Lower leg skin (tissue), 4 donors: ENCODE data around the gene TAS1R1. TPM values are rescaled to one million over a fixed set of nuclear protein-coding genes. Genes with fewer than 3 reads are reported as not detected.
A peak's percentile ranks its signal among the peaks of the same experiment; 100 is the strongest.

Experiments used
- DNase-seq, 2 donors: peaks; one replicate each; pipeline ENCODE4 v3.0.0-alpha.2; 2019; ENCODE audit warnings: low spot score in 2 of 2
- H3K4me3 ChIP-seq: fragments of 200-600 bp; sonication (generic); 2 replicates; pipeline ENCODE4 v1.5.1; 2017; ENCODE audit warnings: mild to moderate bottlenecking, low read depth; ENCODE audit not compliant: poor library complexity, severe bottlenecking
- POLR2A ChIP-seq, 2 donors: fragments of 450-650 bp; IDR thresholded peaks; one replicate each; pipeline ENCODE4 v1.6.1; 2016 to 2017; ENCODE audit warnings: antibody characterized with exemption in 2 of 2, mild to moderate bottlenecking in 1 of 2, moderate library complexity in 1 of 2
- WGBS, 2 donors: methylation state at CpG; one replicate each; pipeline ENCODE4 v1.1.5; 2018; 5-methylcytosine and 5-hydroxymethylcytosine counted together
- intact Hi-C: fragments of 100-400 bp; cut with DNase I; formaldehyde crosslinking; loops from one replicate; pipeline ENCODE4 v1.15.0; 2023; ENCODE audit warnings: low total_unique reads
- total RNA-seq, 4 donors: library from RNA; depleted of rRNA; stranded (reverse); fragments of >200 nt; gene quantifications; one replicate each; pipeline ENCODE4 v1.1.0, GENCODE V29; 2016
- TF ChIP-seq, protein P1 (sequence below), 3 donors: fragments of 450-650 bp; IDR thresholded peaks; one replicate each; pipeline ENCODE4 v1.5.1; 2016; ENCODE audit warnings: antibody characterized with exemption in 3 of 3, mild to moderate bottlenecking in 3 of 3, moderate library complexity in 2 of 3

The TAS1R1 gene
- total RNA-seq = under 1 TPM in 2 of 4 donors, not detected in 2; 0.27 to 0.39 TPM

DNA sequence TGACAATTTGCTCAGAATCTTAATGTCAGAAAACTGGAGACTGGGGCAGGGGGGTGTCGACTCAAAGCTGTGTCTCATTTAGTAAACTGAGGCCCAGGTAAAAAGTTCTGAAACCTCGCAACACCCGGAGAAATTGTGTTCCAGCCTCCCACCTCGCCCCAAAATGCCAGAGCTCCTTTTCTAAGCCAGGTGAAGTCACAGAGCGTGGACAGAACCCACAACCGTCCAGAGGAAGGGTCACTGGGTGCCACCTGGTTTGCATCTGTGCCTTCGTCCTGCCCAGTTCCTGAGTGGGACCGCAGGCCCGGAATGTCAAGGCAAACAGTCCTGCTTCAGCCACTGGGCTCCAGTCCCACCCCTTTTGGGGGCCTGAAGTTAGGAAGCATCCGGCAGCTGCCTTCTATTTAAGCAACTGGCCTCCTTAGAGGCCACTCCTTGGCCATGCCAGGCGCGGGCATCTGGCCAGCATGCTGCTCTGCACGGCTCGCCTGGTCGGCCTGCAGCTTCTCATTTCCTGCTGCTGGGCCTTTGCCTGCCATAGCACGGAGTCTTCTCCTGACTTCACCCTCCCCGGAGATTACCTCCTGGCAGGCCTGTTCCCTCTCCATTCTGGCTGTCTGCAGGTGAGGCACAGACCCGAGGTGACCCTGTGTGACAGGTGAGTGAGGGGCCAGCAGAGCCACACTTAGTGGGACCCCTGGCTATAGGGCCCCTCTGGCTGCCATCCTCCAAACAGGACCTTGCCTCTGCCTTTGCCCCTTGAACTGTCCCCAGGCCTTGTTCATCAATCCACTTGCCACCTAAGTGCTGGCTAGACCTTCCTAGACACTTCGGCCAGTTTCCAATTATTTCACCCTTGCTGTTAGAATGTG, at the start of gene TAS1R1:
Gene TAS1R1, plus strand, starts transcription at position 401 of the 872 bp plus-strand sequence. Its CDS starts 67 bp downstream, at position 468.
- no peak for TF ChIP-seq POLR2A (IDR thresholded peaks at IDR 0.05)
- TF ChIP-seq, protein P1, sequence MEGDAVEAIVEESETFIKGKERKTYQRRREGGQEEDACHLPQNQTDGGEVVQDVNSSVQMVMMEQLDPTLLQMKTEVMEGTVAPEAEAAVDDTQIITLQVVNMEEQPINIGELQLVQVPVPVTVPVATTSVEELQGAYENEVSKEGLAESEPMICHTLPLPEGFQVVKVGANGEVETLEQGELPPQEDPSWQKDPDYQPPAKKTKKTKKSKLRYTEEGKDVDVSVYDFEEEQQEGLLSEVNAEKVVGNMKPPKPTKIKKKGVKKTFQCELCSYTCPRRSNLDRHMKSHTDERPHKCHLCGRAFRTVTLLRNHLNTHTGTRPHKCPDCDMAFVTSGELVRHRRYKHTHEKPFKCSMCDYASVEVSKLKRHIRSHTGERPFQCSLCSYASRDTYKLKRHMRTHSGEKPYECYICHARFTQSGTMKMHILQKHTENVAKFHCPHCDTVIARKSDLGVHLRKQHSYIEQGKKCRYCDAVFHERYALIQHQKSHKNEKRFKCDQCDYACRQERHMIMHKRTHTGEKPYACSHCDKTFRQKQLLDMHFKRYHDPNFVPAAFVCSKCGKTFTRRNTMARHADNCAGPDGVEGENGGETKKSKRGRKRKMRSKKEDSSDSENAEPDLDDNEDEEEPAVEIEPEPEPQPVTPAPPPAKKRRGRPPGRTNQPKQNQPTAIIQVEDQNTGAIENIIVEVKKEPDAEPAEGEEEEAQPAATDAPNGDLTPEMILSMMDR (IDR thresholded peaks at IDR 0.05) = no peak
- whole genome bisulfite sequencing, 2 donors = 65 to 72% methylated on average over 13 to 19 of the region's 19 CpGs
- DNase-seq = peak; percentile 18 to 85
- peak within 1 kb of the TSS; percentile 89 for H3K4me3 ChIP-seq
- intact Hi-C loops = no loop called here

GRCh38 chr1:6505367-6506209, 49.5 kb upstream of the TAS1R1 start:
- H3K4me3 ChIP-seq = no peak overlapping the region
- 89 to 94% methylated on average over 27 to 29 of the region's 31 CpGs for WGBS, 2 donors
- no peak for DNase-seq
- intact Hi-C loops = no loop called here
- TF ChIP-seq, protein P1 (IDR thresholded peaks at IDR 0.05) = no peak
- no peak for TF ChIP-seq POLR2A (IDR thresholded peaks at IDR 0.05)

DNA sequence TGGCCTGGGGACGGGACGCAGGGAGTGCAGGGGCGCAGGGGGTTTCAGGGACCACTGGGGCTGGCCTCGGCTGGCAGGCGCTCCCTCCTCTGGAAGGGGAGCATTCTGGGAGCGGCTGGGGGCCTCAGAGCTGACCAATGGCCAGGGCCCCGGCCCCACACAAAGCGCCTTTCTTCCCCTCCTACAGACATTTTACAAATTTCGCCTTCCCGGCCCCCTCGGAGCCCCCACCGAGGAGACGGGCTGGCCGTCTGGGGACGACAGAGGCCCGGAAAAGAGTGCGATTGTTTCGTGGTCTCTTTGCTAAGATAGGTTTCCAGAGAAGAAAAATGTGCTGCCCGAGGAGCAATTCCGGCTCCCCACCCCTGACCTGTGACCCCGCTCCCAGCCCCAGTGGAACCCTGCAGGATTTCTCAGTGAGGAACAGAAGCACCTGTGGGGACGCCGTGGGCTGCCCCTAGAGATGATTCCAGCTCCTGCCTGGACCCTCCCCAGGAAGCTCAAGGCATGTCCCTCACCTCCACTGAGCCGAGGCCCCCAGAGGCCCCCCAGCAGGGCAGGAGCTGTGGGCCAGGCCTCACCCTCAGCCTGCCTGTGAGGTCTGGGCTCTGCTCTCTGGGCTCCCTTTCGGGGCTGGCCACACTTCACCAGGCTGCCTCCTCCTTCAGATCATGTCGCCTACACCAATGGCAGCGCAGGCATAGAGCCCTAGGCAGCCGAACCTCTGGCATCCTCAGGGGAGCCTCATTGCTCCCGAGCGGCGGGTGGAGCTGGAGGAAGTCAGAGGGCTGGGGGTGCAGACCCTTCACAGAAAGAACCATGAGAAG, 48.7 kb upstream of the TAS1R1 start:
- no peak overlapping the region for H3K4me3 ChIP-seq
- 84% methylated on average over 28 to 31 of the region's 31 CpGs for WGBS, 2 donors
- TF ChIP-seq, protein P1 (IDR thresholded peaks at IDR 0.05) = no peak
- TF ChIP-seq POLR2A (IDR thresholded peaks at IDR 0.05) = no peak
- DNase-seq = no peak
- intact Hi-C loops = no loop called here

GRCh38 chr1:6507037-6507428, 48.1 kb upstream of the TAS1R1 start:
- no peak overlapping the region for H3K4me3 ChIP-seq
- no peak for DNase-seq
- intact Hi-C loops = no loop called here
- WGBS, 2 donors = 84 to 86% methylated on average over 7 of the region's 7 CpGs
- TF ChIP-seq, protein P1 (IDR thresholded peaks at IDR 0.05) = no peak
- TF ChIP-seq POLR2A (IDR thresholded peaks at IDR 0.05) = no peak

- intact Hi-C loops = no loop called here
- no peak for DNase-seq
- TF ChIP-seq POLR2A (IDR thresholded peaks at IDR 0.05) = no peak
- TF ChIP-seq, protein P1 (IDR thresholded peaks at IDR 0.05) = no peak
- WGBS, 2 donors = 40 to 41% methylated on average over 1 to 12 of the region's 12 CpGs
- H3K4me3 ChIP-seq = no peak overlapping the region
Measured at GRCh38 chr1:6507461-6507911, 47.6 kb upstream of the TAS1R1 start.
